Measurements from ENCODE around the gene CDH2. TPM values are rescaled to one million over a fixed set of nuclear protein-coding genes. Genes with fewer than 3 reads are reported as not detected.

Gene CDH2
- polyA plus RNA-seq, 1 donor (not counting 4 experiments of a cell fraction or from before 2014, with no cell fraction given) = 0.46 TPM

GRCh38 chr18:28189400-28190239, 12.7 kb upstream of the CDH2 start:
- H3K9me1 ChIP-seq (ENCODE audit: control insufficient read depth, extremely low read depth, insufficient read depth, low read length) = no peaks in the 10 kb centered on the region
- peak; percentile 62 to 75 (median 67) for TF ChIP-seq CTCF (optimal IDR thresholded peaks at IDR 0.05 in 1 of 3, IDR thresholded peaks at IDR 0.05 in 1 of 3, conservative IDR thresholded peaks at IDR 0.05 in 1 of 3; ENCODE audit: extremely low read depth in 1 of 3, insufficient read depth in 2 of 3, low read length in 3 of 3)
- TF ChIP-seq EZH2 (IDR thresholded peaks at IDR 0.05; ENCODE audit: low read length) = no peak
- DNase-seq (ENCODE audit: low read depth, low spot score) (peak; percentile 25), FAIRE-seq (peak; percentile 75)
- H2AFZ ChIP-seq (ENCODE audit: control insufficient read depth, low read length) = no peak overlapping the region
- H3K36me3 ChIP-seq (ENCODE audit: control insufficient read depth in 2 of 2, extremely low read depth in 1 of 2, insufficient read depth in 2 of 2, low read length in 2 of 2) = no peaks in the 10 kb centered on the region
- no peaks in the 10 kb centered on the region for H3K4me1 ChIP-seq (ENCODE audit: control insufficient read depth, extremely low read depth, insufficient read depth, low read length)
- no peaks in the 10 kb centered on the region for H3K27me3 ChIP-seq (ENCODE audit: control insufficient read depth, extremely low read depth, insufficient read depth, low read length)
- H3K27ac ChIP-seq (ENCODE audit: control insufficient read depth, insufficient read depth, low read length) = no peak overlapping the region
- H3K9ac ChIP-seq (ENCODE audit: control insufficient read depth, extremely low read depth, insufficient read depth, low read length) = no peak overlapping the region
- dilution Hi-C loops (cut with MboI; ENCODE audit: extremely low pct_ligation_motif_present, low sequenced_read_pairs) = no loop called here
- H3K4me3 ChIP-seq (ENCODE audit: control insufficient read depth in 2 of 3, extremely low read depth in 1 of 3, insufficient read depth in 2 of 3, low read depth in 1 of 3, low read length in 3 of 3) = no peak overlapping the region
- H3K79me2 ChIP-seq (ENCODE audit: control insufficient read depth, insufficient read depth, low read length) = no peaks in the 10 kb centered on the region
- H3K4me2 ChIP-seq (ENCODE audit: control insufficient read depth, extremely low read depth, insufficient read depth, low read depth, low read length) = no peak overlapping the region
- H3K9me3 ChIP-seq (ENCODE audit: control insufficient read depth, low read depth, low read length) = no peaks in the 10 kb centered on the region
- no peaks in the 10 kb centered on the region for H4K20me1 ChIP-seq (ENCODE audit: control insufficient read depth, extremely low read depth, insufficient read depth, low read length)

GRCh38 chr18:28185121-28185520, 8.2 kb upstream of the CDH2 start:
- DNase-seq (ENCODE audit: low read depth, low spot score) (no peak), FAIRE-seq (no peak)
- H3K36me3 ChIP-seq (ENCODE audit: control insufficient read depth in 2 of 2, extremely low read depth in 1 of 2, insufficient read depth in 2 of 2, low read length in 2 of 2) = no peaks in the 10 kb centered on the region
- no peak overlapping the region for H3K27ac ChIP-seq (ENCODE audit: control insufficient read depth, insufficient read depth, low read length)
- dilution Hi-C loops (cut with MboI; ENCODE audit: extremely low pct_ligation_motif_present, low sequenced_read_pairs) = no loop called here
- no peak overlapping the region for H3K4me2 ChIP-seq (ENCODE audit: control insufficient read depth, extremely low read depth, insufficient read depth, low read depth, low read length)
- no peaks in the 10 kb centered on the region for H3K9me3 ChIP-seq (ENCODE audit: control insufficient read depth, low read depth, low read length)
- H4K20me1 ChIP-seq (ENCODE audit: control insufficient read depth, extremely low read depth, insufficient read depth, low read length) = no peaks in the 10 kb centered on the region
- no peak overlapping the region for H2AFZ ChIP-seq (ENCODE audit: control insufficient read depth, low read length)
- peaks cover 6% of the 10 kb centered on the region for H3K27me3 ChIP-seq (ENCODE audit: control insufficient read depth, extremely low read depth, insufficient read depth, low read length)
- no peaks in the 10 kb centered on the region for H3K4me1 ChIP-seq (ENCODE audit: control insufficient read depth, extremely low read depth, insufficient read depth, low read length)
- TF ChIP-seq CTCF (optimal IDR thresholded peaks at IDR 0.05 in 1 of 3, IDR thresholded peaks at IDR 0.05 in 1 of 3, conservative IDR thresholded peaks at IDR 0.05 in 1 of 3; ENCODE audit: extremely low read depth in 1 of 3, insufficient read depth in 2 of 3, low read length in 3 of 3) = no peak
- TF ChIP-seq EZH2 (IDR thresholded peaks at IDR 0.05; ENCODE audit: low read length) = no peak
- H3K79me2 ChIP-seq (ENCODE audit: control insufficient read depth, insufficient read depth, low read length) = no peaks in the 10 kb centered on the region
- H3K9me1 ChIP-seq (ENCODE audit: control insufficient read depth, extremely low read depth, insufficient read depth, low read length) = no peaks in the 10 kb centered on the region
- H3K4me3 ChIP-seq (ENCODE audit: control insufficient read depth in 2 of 3, extremely low read depth in 1 of 3, insufficient read depth in 2 of 3, low read depth in 1 of 3, low read length in 3 of 3) = no peak overlapping the region
- no peak overlapping the region for H3K9ac ChIP-seq (ENCODE audit: control insufficient read depth, extremely low read depth, insufficient read depth, low read length)

All from keratinocyte (primary cell).